Glutamatergic neuron (in vitro differentiated cells): ENCODE measurements around the gene DGKD. TPM values are rescaled to one million over a fixed set of nuclear protein-coding genes. Genes with fewer than 3 reads are reported as not detected.

Source experiments
- DNase-seq: peaks from one replicate; pipeline ENCODE4 v3.0.0; 2022
- H3K27ac Mint-ChIP-seq: one replicate; pipeline ENCODE4 v1.8.0; 2020; ENCODE audit warnings: mild to moderate bottlenecking, mixed read lengths, inconsistent platforms; ENCODE audit not compliant: unreplicated experiment
- H3K27me3 Mint-ChIP-seq: one replicate; pipeline ENCODE4 v1.8.0; 2020; ENCODE audit warnings: mild to moderate bottlenecking, moderate library complexity, mixed read lengths, inconsistent platforms; ENCODE audit not compliant: unreplicated experiment
- H3K36me3 Mint-ChIP-seq: one replicate; pipeline ENCODE4 v1.8.0; 2020; ENCODE audit warnings: mild to moderate bottlenecking, mixed read lengths, inconsistent platforms; ENCODE audit not compliant: unreplicated experiment
- H3K4me1 Mint-ChIP-seq: one replicate; pipeline ENCODE4 v1.8.0; 2020; ENCODE audit warnings: mild to moderate bottlenecking, low read depth, mixed read lengths, inconsistent platforms; ENCODE audit not compliant: unreplicated experiment
- H3K4me3 Mint-ChIP-seq: one replicate; pipeline ENCODE4 v1.8.0; 2020; ENCODE audit warnings: mild to moderate bottlenecking, mixed read lengths, inconsistent platforms; ENCODE audit not compliant: unreplicated experiment
- H3K9me3 Mint-ChIP-seq: one replicate; pipeline ENCODE4 v1.8.0; 2020; ENCODE audit warnings: mild to moderate bottlenecking, moderate library complexity, mixed read lengths, inconsistent platforms; ENCODE audit not compliant: unreplicated experiment
- total RNA-seq: library from RNA; stranded (reverse); fragmentation: NEBNext Ultra II Directional; extraction: Animal tissue kit (Norgen Biotek cat#: 25700); gene quantifications from one replicate; pipeline ENCODE4 v1.2.1, GENCODE V29; 2021; ENCODE audit not compliant: unreplicated experiment
- TF ChIP-seq, protein P1 (sequence below): fragments of 200-600 bp; sonication (generic); IDR thresholded peaks from one replicate; pipeline ENCODE4 v1.5.0; 2021; ENCODE audit not compliant: partially characterized antibody, unreplicated experiment

Gene DGKD
- total RNA-seq, 1 donor from 2014 or later: 67.6 TPM

GRCh38 chr2:233468047-233468740, 113.9 kb downstream of the DGKD start:
- Mint-ChIP-seq H3K36me3 (peaks cover 11% of the 10 kb centered on the region), H3K9me3 (peaks cover 2% of the 10 kb centered on the region), H3K27me3 (peaks cover 3% of the 10 kb centered on the region), H3K27ac (no peak overlapping the region), H3K4me3 (no peak overlapping the region), H3K4me1 (peaks cover 4% of the 10 kb centered on the region)
- TF ChIP-seq, protein P1, sequence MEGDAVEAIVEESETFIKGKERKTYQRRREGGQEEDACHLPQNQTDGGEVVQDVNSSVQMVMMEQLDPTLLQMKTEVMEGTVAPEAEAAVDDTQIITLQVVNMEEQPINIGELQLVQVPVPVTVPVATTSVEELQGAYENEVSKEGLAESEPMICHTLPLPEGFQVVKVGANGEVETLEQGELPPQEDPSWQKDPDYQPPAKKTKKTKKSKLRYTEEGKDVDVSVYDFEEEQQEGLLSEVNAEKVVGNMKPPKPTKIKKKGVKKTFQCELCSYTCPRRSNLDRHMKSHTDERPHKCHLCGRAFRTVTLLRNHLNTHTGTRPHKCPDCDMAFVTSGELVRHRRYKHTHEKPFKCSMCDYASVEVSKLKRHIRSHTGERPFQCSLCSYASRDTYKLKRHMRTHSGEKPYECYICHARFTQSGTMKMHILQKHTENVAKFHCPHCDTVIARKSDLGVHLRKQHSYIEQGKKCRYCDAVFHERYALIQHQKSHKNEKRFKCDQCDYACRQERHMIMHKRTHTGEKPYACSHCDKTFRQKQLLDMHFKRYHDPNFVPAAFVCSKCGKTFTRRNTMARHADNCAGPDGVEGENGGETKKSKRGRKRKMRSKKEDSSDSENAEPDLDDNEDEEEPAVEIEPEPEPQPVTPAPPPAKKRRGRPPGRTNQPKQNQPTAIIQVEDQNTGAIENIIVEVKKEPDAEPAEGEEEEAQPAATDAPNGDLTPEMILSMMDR: no peak
- DNase-seq: peak; percentile 6

- Mint-ChIP-seq H3K27ac (no peak overlapping the region), H3K4me3 (no peak overlapping the region), H3K27me3 (peaks cover under 1% of the 10 kb centered on the region), H3K36me3 (peaks cover 6% of the 10 kb centered on the region), H3K9me3 (peaks cover 4% of the 10 kb centered on the region), H3K4me1 (peaks cover 4% of the 10 kb centered on the region)
- DNase-seq: no peak
- TF ChIP-seq, protein P1: no peak
These were observed 114.4 kb downstream of the DGKD start for GRCh38 chr2:233468741-233469110.

- H3K27me3 Mint-ChIP-seq: no peaks in the 10 kb centered on the region
These were observed 115.1 kb downstream of the DGKD start for GRCh38 chr2:233469261-233470010.

GRCh38 chr2:233470011-233470687, 115.9 kb downstream of the DGKD start:
- DNase-seq: peak; percentile 24
- Mint-ChIP-seq H3K9me3 (peaks cover 3% of the 10 kb centered on the region), H3K4me1 (peaks cover 4% of the 10 kb centered on the region), H3K4me3 (no peak overlapping the region), H3K36me3 (peaks cover 4% of the 10 kb centered on the region), H3K27me3 (no peaks in the 10 kb centered on the region), H3K27ac (peak overlapping the region; percentile 22)
- TF ChIP-seq, protein P1: no peak

More at GRCh38 chr2:233469261-233470010, 115.1 kb downstream of the DGKD start:
- Mint-ChIP-seq H3K36me3 (peaks cover 4% of the 10 kb centered on the region), H3K4me3 (no peak overlapping the region), H3K27ac (peak overlapping the region; percentile 48), H3K4me1 (peaks cover 4% of the 10 kb centered on the region), H3K9me3 (peaks cover 2% of the 10 kb centered on the region)
- peak; percentile 10 for DNase-seq
- TF ChIP-seq, protein P1: no peak
